Measurements from ENCODE around the gene CD48.
A peak's percentile ranks its signal among the peaks of the same experiment; 100 is the strongest.
"Not testable (repeated sequence)": the region's sequence is repeated elsewhere in the genome, so short reads cannot be mapped to it uniquely, and the experiment has no call there.

CD48 gene

GRCh38 chr1:160675641-160676410 is 35.8 kb downstream of the CD48 start:
- DNase-seq (ENCODE audit: low spot score), result peak; percentile 22

- no peak for DNase-seq (ENCODE audit: low spot score)
Observed at GRCh38 chr1:160674415-160674814, 37.2 kb downstream of the CD48 start.

DNA sequence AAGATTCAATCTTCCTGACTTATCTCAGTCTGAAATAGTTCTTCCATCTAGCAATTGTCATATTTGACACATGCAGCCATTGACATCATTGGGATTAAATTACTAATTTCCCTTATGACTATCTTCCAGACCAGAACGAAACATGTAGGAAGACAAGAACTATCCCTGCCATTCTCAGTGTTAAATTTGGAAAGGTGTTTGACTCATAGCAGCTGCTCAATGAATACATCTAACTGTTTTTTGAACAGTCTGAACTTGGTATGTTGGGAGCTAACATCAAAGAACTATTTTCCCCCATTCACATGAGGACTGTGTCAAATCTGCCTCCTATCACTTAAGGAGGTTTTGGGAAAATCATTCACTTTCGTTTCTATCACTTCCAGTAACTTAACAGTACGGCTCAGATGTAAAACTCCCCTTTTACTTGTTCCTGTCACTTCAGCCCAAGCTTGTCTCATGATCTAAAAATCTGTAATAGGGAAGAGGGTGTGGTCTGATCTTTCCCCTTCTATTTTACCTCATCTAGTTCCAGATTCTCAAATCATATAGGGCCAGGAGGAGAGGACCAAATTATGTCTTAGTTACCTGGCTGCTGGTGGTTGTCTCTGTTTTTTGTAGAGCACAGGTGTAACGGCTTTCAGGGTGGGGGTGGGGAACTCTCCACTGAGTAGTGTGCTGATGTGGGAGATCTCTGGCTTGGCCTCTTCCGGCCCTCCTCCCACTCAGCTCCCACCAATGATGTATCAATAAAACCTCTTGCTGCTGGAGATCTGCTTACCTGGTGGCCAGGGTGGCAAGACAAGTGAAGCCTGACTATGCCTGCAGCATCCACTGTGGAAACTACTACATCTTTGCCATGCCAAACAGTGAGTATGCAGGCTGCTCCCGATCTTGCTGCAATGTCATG is 38.6 kb downstream of the CD48 start:
- DNase-seq (ENCODE audit: low spot score), result no peak

GRCh38 chr1:160671603-160672517 is 39.8 kb downstream of the CD48 start:
- DNase-seq (ENCODE audit: low spot score), result no peak

- DNase-seq (ENCODE audit: low spot score), result no peak
Observed at GRCh38 chr1:160670701-160671100, 40.9 kb downstream of the CD48 start.

DNA sequence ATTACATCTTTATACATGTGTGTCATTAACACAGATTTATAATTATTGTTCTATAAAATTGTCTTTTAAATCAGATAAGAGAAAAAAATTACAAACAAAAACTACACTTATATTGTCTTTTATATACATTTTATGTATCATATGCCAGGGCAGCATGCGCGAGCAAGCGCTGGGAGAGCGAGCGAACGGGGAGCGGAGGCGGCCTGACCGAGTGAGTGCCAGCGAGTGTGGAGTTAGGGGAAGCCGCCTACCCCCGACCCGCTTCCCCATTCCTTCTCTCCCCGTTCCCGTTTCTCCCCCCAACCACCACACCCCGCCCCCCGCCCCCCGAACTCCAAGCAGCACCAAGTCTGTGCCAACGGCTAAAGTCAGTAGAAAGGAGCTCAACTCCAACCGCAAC is 41.8 kb downstream of the CD48 start:
- DNase-seq (ENCODE audit: low spot score), result no peak

DNA sequence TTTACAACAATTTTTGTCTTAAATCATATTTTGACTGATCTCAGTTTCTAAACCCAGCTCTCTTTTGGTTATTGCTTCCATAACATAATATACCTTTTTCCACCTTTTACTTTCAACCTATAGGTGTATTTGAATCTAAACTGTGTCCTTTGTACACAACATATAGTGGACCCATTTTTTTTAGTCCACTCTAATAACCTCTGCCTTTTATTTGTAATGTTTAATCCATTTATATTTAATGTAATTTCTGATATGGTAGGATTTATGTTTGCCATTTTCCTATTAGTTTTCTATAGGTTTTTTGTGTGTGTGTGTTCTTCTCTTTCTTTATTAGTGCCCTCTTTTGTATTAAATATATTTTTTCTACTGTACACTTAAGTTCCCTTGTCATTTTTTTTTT is 42.3 kb downstream of the CD48 start:
- no peak for DNase-seq (ENCODE audit: low spot score)

- DNase-seq (ENCODE audit: low spot score), result no peak
Observed at GRCh38 chr1:160667896-160668295, 43.7 kb downstream of the CD48 start.

DNA sequence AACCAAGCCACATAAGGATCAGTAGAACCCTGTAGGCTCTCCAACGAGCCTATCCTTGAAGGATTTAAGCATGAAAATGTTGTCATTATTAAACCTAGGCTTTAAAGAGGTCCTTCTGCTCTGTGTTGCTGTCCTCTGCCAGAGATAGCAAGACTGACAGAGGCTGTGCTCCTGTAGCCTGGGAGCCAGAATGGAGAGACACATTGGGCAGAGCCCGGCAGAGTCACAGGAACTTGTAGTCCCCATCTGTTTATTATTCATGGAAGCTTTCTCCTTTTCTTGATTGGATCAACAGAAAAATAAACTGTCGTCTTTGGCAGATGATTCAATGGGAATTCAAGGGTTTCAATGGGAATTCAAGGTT is 45.6 kb downstream of the CD48 start:
- DNase-seq (ENCODE audit: low spot score), result no peak

DNA sequence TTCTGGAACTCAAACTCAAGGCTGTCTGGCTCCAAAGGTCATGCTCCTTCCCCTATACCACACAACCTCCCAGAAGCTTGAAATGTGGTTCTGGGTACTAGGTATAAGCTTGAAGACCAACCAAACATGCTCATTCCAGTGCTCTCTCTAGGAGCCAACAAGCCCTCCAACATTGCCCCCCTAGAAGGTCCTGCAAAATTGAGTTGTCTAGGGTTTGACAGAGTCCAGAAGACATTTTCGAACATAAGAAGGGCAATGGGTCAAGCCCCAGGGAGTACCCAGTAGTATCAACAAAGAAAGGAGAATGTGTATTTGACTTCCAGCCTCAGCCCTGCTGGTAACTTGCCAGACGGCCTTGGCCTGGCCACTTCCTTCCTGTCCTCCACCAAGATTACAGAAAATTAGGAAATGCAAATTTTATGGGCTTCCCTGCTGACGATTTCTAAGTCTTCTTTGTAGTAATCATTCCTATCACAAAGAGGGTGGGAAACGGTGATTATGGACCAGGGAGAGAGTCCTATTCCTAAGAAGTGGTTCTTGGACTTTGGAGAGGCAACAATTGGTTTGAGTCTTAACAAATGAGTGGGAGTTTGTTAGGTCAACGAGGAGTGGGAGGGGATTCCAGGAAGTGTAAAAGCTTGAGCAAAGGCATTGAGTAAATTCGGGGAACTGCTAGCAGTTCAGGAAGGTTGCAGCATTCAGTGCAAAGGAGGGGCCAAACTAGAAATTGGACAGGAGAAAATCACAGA is 46.1 kb downstream of the CD48 start:
- no peak for DNase-seq (ENCODE audit: low spot score)

GRCh38 chr1:160664573-160665051 is 47.0 kb downstream of the CD48 start:
- no peak for DNase-seq (ENCODE audit: low spot score)

GRCh38 chr1:160662910-160663309 is 48.7 kb downstream of the CD48 start:
- no peak for DNase-seq (ENCODE audit: low spot score)

DNA sequence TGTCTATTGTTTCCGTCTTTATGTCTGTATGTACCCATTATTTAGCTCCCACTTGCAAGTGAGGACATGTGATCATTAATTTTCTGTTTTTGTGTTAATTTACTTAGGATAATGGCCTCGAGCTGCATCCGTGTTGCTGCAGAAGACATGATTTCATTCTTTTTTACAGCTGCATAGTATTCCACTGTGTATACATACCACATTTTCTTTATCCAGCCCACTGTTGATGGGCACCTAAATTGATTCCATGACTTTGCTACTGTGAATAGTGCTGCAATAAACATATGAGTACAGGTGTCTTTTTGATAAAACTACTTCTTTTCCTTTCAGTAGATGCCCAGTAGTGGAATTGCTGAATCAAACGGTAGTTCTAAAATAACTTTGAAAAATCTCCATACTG is 52.1 kb downstream of the CD48 start:
- no peak for DNase-seq (ENCODE audit: low spot score)

DNA sequence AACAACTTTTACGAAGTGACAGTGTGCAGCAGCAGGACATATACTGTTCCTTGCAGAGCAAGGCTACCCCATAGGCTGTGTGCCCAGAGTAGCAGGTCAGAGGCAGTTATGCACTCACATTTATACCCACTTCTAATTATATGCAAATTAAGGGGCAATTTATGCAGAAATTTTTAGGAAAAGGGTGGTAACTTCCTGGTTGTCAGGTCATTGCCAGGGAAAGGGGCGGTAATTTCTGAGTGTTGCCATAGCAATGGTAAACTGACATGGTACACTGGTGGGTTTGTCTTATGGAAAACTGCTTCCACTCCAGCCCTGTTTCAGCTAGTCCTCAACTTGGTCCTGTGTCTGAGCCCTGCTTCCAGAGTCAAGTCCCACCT is 52.8 kb downstream of the CD48 start:
- DNase-seq (ENCODE audit: low spot score), result no peak

- DNase-seq (ENCODE audit: low spot score), result no peak
Observed at GRCh38 chr1:160658162-160658813, 53.3 kb downstream of the CD48 start.

DNA sequence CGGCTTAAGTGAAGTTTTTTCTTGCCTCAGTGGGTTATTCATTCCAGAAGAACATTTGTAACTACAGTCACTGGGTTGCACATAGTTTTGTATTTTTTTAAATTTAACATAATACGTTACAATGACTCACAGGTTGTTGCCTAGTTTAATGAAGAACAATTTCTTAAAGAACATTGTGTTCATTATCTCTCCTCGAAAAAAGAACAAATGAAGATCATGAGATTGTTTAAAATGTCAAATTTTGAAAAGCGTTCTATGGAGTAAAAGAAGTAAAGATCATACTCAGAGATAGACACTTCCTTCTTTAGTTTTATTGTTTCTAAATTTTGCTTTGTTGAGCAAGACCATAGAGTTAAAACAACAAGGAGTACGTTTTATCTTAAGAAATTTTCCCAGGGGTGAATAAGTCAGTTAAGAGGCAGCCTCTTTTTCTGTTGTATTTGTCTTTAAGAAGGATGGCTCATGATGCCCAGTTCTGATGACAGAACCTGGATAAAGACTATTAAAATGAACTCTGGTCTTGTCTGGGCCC is 54.3 kb downstream of the CD48 start:
- no peak for DNase-seq (ENCODE audit: low spot score)

GRCh38 chr1:160656737-160657136 is 54.9 kb downstream of the CD48 start:
- no peak for DNase-seq (ENCODE audit: low spot score)

- DNase-seq (ENCODE audit: low spot score), result no peak
Observed at GRCh38 chr1:160653620-160654016, 58.0 kb downstream of the CD48 start.

- no peak for DNase-seq (ENCODE audit: low spot score)
Observed at GRCh38 chr1:160652924-160653619, 58.5 kb downstream of the CD48 start.

GRCh38 chr1:160652065-160652641 is 59.5 kb downstream of the CD48 start:
- DNase-seq (ENCODE audit: low spot score), result not testable (repeated sequence)

All from hepatic stellate cell (primary cell).